K562 (cell line): ENCODE data around the gene KCNAB2. TPM values are rescaled to one million over a fixed set of nuclear protein-coding genes. Genes with fewer than 3 reads are reported as not detected.

Source experiments
- ATAC-seq: fragments of 200-7000 bp; cut with Tn5 transposase; 3 replicates; pipeline ENCODE4 v1.9.1; 2020; ENCODE audit warnings: moderate library complexity
- BruUV-seq: library from RNA; stranded (reverse); fragments of 400-500 nt; replicated peaks from 2 replicates; lab custom pipeline; 2021; lab: Mats Ljungman, UMichigan
- CTCF ChIA-PET: fragments of 300-600 bp; formaldehyde crosslinking; extraction: SDS; loops from one replicate; lab custom pipeline; 2021; ENCODE audit warnings: low intra/inter-chr PET ratio; lab: Yijun Ruan, JAX
- POLR2A ChIA-PET: fragments of 300-600, 350-650 bp; sonication (Branson Sonifier 250); formaldehyde crosslinking; extraction: SDS; loops from one replicate; lab custom pipeline; 2021; ENCODE audit warnings: antibody characterized with exemption, inconsistent platforms; lab: Yijun Ruan, JAX
- DNase-seq, 4 experiments: peaks; one replicate each; pipeline versions ENCODE4 v3.0.0 to v3.0.0-alpha.2; 2011 to 2018; ENCODE audit warnings: low spot score in 3 of 4, mixed read lengths in 3 of 4; ENCODE audit errors: extremely low read depth in 1 of 4
- FAIRE-seq: peaks from 2 replicates; lab custom pipeline; 2011; peaks lifted over from hg19 to GRCh38; lab: Jason Lieb, UNC
- H2AFZ ChIP-seq: 2 replicates; pipeline ENCODE4 v1.6.0; 2011; ENCODE audit warnings: low read depth, low read length, control low read depth, inconsistent platforms
- H3K27ac ChIP-seq: fragments of 200-600 bp; 3 replicates; pipeline ENCODE4 v1.8.0; 2011; ENCODE audit warnings: low read depth, mild to moderate bottlenecking, control low read depth, inconsistent platforms, low read length, moderate library complexity, mixed read lengths; ENCODE audit errors: extremely low read depth
- H3K27me3 ChIP-seq, 2 experiments: fragments of 300-600 bp in 1 of 2; 2 replicates in 1 of 2; 3 replicates in 1 of 2; pipeline versions ENCODE4 v1.6.0 to v1.8.0; 2011; ENCODE audit warnings: inconsistent platforms in 2 of 2, low read length in 2 of 2, mild to moderate bottlenecking in 1 of 2, mixed read lengths in 1 of 2, moderate library complexity in 1 of 2; ENCODE audit not compliant: control insufficient read depth in 2 of 2, insufficient read depth in 2 of 2
- H3K36me3 ChIP-seq: fragments of 300-600 bp; 3 replicates; pipeline ENCODE4 v1.8.0; 2011; ENCODE audit warnings: mild to moderate bottlenecking, low read length, inconsistent platforms; ENCODE audit not compliant: control insufficient read depth, insufficient read depth
- H3K4me1 ChIP-seq, 2 experiments: fragments of 200-600 bp in 1 of 2; replicated peaks in 1 of 2; 2 replicates in 1 of 2; 3 replicates in 1 of 2; pipeline versions ENCODE4 v1.5.1 to v1.8.0; 2011; ENCODE audit warnings: inconsistent platforms in 2 of 2, low read length in 2 of 2, mild to moderate bottlenecking in 1 of 2, mixed read lengths in 1 of 2, moderate library complexity in 1 of 2; ENCODE audit not compliant: control insufficient read depth in 2 of 2, insufficient read depth in 2 of 2
- H3K4me2 ChIP-seq: 2 replicates; pipeline ENCODE4 v1.6.1; 2011; ENCODE audit warnings: low read length, control low read depth, inconsistent platforms, mixed read lengths; ENCODE audit not compliant: insufficient read depth
- H3K4me3 ChIP-seq: fragments of 200-600 bp; sonication (generic), shearing (Covaris generic); 2 replicates; pipeline ENCODE4 v1.5.1; 2016; ENCODE audit warnings: control low read depth, inconsistent platforms
- H3K79me2 ChIP-seq: fragments of 200-600 bp; 3 replicates; pipeline ENCODE4 v1.8.0; 2011; ENCODE audit warnings: low read length, inconsistent platforms; ENCODE audit not compliant: control insufficient read depth, insufficient read depth
- H3K9ac ChIP-seq, 2 experiments: 2 replicates each; pipeline versions ENCODE4 v1.6.0 to v1.6.1; 2011; ENCODE audit warnings: low read depth in 2 of 2, low read length in 2 of 2, control low read depth in 1 of 2, inconsistent platforms in 1 of 2, mild to moderate bottlenecking in 1 of 2, mixed read lengths in 1 of 2; ENCODE audit not compliant: insufficient read depth in 1 of 2
- H3K9me1 ChIP-seq: one replicate; pipeline ENCODE4 v1.6.0; 2011; ENCODE audit warnings: inconsistent platforms, mild to moderate bottlenecking, low read length, moderate library complexity; ENCODE audit not compliant: control insufficient read depth, insufficient read depth
- H3K9me3 ChIP-seq: replicated peaks from 2 replicates; pipeline ENCODE4 v1.5.1; 2011; ENCODE audit warnings: low read depth, low read length, inconsistent platforms; ENCODE audit not compliant: control insufficient read depth, insufficient read depth
- H4K20me1 ChIP-seq: replicated peaks from 2 replicates; pipeline ENCODE4 v1.6.1; 2011; ENCODE audit warnings: low read length, inconsistent platforms, mixed read lengths; ENCODE audit not compliant: control insufficient read depth, insufficient read depth
- NRF1 ChIP-seq, 2 experiments: fragments of 450-650 bp; IDR thresholded peaks in 1 of 2; conservative IDR thresholded peaks in 1 of 2; 2 replicates each; pipeline ENCODE4 v1.6.1; 2014; ENCODE audit warnings: mild to moderate bottlenecking in 2 of 2
- SPI1 ChIP-seq: IDR thresholded peaks from 2 replicates; pipeline ENCODE4 v1.6.1; 2011; ENCODE audit warnings: low read depth, low read length, control low read depth, borderline replicate concordance
- XRCC5 ChIP-seq: fragments of 200-400 bp; formaldehyde crosslinking; IDR thresholded peaks from 2 replicates; pipeline ENCODE4 v1.6.1; 2017; ENCODE audit warnings: low read depth, mild to moderate bottlenecking, low read length
- ZNF589 ChIP-seq: fragments of 200-800 bp; sonication (Bioruptor generic); IDR thresholded peaks from 2 replicates; pipeline ENCODE4 v1.6.1; 2016; ENCODE audit warnings: low read depth, missing genetic modification characterization, missing compliant biosample characterization
- WGBS: fragments of 100-300 bp; shearing (Covaris generic); methylation state at CpG from one replicate; pipeline ENCODE4 v1.1.6; 2016; ENCODE audit warnings: low coverage, mixed read lengths; ENCODE audit not compliant: insufficient coverage; ENCODE audit errors: missing lambda C conversion rate; 5-methylcytosine and 5-hydroxymethylcytosine counted together
- in situ Hi-C: fragments of 300-500 bp; cut with MboI; formaldehyde crosslinking; loops from 4 replicates; pipeline ENCODE4 v1.15.0; 2018; ENCODE audit warnings: inconsistent platforms, mixed read lengths
- intact Hi-C: fragments of 100-400 bp; cut with micrococcal nuclease; formaldehyde crosslinking; loops from 2 replicates; pipeline ENCODE4 v1.14.2; 2022
- polyA plus RNA-seq, 8 experiments: library from polyadenylated mRNA; depleted of rRNA in 4 of 8; stranded (reverse) in 5 of 8; unstranded in 3 of 8; fragments of >200 nt; fragmentation: Nextera tagmentation in 2 of 8; fragmentation: Illumina TruSeq in 1 of 8; extraction: Ambion mirVana in 2 of 8; extraction: Trizol in 1 of 8; gene quantifications; 2 replicates each; pipeline versions ENCODE4 v1.2.1 to v1.2.3, GENCODE V29; 2011 to 2014; ENCODE audit warnings: inconsistent platforms in 1 of 8, missing spikeins in 1 of 8
- total RNA-seq, 7 experiments: library from RNA; depleted of rRNA in 6 of 7; stranded (reverse); fragments of >200 nt in 6 of 7; fragmentation: Illumina TruSeq in 2 of 7; extraction: Trizol in 2 of 7; gene quantifications; 2 replicates each; pipeline versions ENCODE4 v1.2.1 to v1.2.3, GENCODE V29; 2011 to 2021; ENCODE audit warnings: low replicate concordance in 1 of 7

Gene KCNAB2
- total and polyA plus RNA-seq, 9 of the 15 experiments (the other 6 are each of a cell fraction or from before 2014, with no cell fraction given): 1.8 to 15.8 (median 7.1) TPM

DNA sequence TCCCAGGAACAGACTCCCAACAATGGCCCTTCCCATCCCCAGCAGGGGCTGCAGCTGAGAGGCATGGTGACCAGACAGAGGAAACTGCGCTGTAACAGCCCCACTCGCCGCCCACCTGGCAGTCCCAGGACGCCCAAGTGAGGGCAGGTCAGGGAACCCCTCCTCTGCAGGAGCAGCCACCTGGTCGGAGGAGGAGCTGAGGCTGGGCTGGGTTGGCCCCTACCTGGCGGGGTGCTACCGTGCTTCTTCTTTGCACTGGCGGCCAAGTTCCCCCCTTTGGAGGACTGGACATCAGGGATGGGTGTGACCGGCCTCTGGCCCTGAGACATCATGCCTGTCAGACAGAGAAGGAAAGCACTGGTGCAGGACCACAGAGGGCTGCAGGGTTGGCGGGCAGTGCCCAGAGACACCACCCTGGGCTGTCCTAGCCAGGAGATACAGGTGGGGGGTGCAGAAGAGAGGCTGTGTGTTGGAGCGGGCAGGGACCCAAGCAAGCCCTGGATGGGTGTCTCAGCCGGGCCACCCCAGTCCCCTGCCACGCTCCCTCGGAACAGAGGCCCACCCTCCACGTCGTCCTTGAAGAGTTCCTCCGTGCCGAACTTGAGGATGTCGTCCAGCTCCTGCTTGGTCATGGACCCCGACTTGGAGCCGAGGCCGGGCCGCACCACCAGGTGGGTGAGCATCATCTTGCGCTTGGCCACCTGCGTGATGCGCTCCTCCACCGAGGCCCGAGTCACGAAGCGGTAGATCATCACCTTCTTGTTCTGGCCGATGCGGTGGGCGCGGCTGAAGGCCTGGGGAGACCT lies 82.8 kb downstream of the KCNAB2 start:
- POLR2A ChIA-PET: interaction anchor here (0.7 to 0.9 kb wide), 2 partner anchors 72 to 1303 kb away, joined by 3 read pairs; no protein-coding TSS in a partner anchor
- H3K9me3 ChIP-seq: peaks cover 7% of the 10 kb centered on the region; the same call in 1 of the 2 replicates
- no peak for ATAC-seq
- in situ Hi-C loops: no loop called here
- peak; percentile 2 to 11 for TF ChIP-seq NRF1 (conservative IDR thresholded peaks at IDR 0.05 in 1 of 2, IDR thresholded peaks at IDR 0.05 in 1 of 2)
- TF ChIP-seq ZNF589 (CRISPR knock-in tag): no peak
- no TSS peak for BruUV-seq
- WGBS: 27% methylated on average over 31 of the region's 34 CpGs
- CTCF ChIA-PET: no interaction called here
- H3K4me1 ChIP-seq: peaks cover 0 to 45% of the 10 kb centered on the region in 2 experiments; a peak in 3 of 5 replicates
- peaks cover 5% of the 10 kb centered on the region; the same call in 1 of the 2 replicates for H4K20me1 ChIP-seq
- peak overlapping the region in 1 of 2 experiments; percentile 30; a peak in 2 of 4 replicates for H3K9ac ChIP-seq
- H3K79me2 ChIP-seq: no peaks in the 10 kb centered on the region
- peak overlapping the region; percentile 77 for H3K4me2 ChIP-seq
- intact Hi-C loops: no loop called here
- DNase-seq: no peak
- no peaks in the 10 kb centered on the region for H3K36me3 ChIP-seq
- no peak overlapping the region for H3K4me3 ChIP-seq
- no peak overlapping the region for H3K27ac ChIP-seq
- H3K9me1 ChIP-seq: peaks cover 3% of the 10 kb centered on the region
- H2AFZ ChIP-seq: peak overlapping the region; percentile 96
- FAIRE-seq: no peak
- H3K27me3 ChIP-seq: peaks cover 23 to 66% of the 10 kb centered on the region in 2 experiments; a peak in 4 of 5 replicates

DNA sequence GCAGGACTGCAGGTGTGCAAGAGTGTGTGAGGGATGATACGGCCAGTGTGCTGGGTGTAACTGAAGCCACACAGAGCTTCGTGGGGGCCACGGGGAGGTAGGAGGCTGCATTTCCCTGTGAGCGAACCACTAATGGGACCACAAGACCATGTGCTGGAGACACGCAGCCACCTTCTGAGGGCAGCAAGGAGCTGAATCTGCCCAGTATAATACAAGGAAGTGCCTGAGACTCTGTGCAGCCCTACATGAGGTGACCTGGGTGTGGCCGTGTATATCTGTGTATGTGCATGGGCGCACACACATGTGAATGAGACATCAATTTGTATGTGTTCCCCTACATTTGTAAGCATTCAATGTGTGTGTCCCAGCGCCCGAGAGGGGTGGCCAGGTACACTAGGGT lies 83.6 kb downstream of the KCNAB2 start:
- CTCF ChIA-PET: interaction anchor here (0.6 kb wide), 1 partner anchor 184 kb away, joined by 5 read pairs; no protein-coding TSS in a partner anchor
- POLR2A ChIA-PET: interaction anchor here (0.7 kb wide), 1 partner anchor 1302 kb away, joined by 3 read pairs; no protein-coding TSS in a partner anchor
- H3K27ac ChIP-seq: no peak overlapping the region

More for the DNA sequence above, 83.6 kb downstream of the KCNAB2 start:
- no peak for DNase-seq
- H3K4me1 ChIP-seq: peaks cover 0 to 43% of the 10 kb centered on the region in 2 experiments; a peak in 3 of 5 replicates
- H3K4me3 ChIP-seq: no peak overlapping the region
- no peak overlapping the region for H3K9ac ChIP-seq
- no TSS peak for BruUV-seq
- peaks cover 7% of the 10 kb centered on the region; the same call in 1 of the 2 replicates for H3K9me3 ChIP-seq
- H3K27me3 ChIP-seq: peaks cover 30 to 74% of the 10 kb centered on the region in 2 experiments; a peak in 4 of 5 replicates
- no peak for ATAC-seq
- no peaks in the 10 kb centered on the region for H3K79me2 ChIP-seq
- TF ChIP-seq XRCC5 (no peak), SPI1 (0 out of 2 replicates have a peak, but pooled peaks have one; percentile 22)
- H3K9me1 ChIP-seq: peaks cover 3% of the 10 kb centered on the region
- peak; percentile 59 for FAIRE-seq
- 4% methylated on average over 9 of the region's 9 CpGs for WGBS
- no peak overlapping the region for H3K4me2 ChIP-seq
- no peaks in the 10 kb centered on the region for H3K36me3 ChIP-seq
- peaks cover 5% of the 10 kb centered on the region; the same call in 1 of the 2 replicates for H4K20me1 ChIP-seq
- intact Hi-C loops (no loop called here), in situ Hi-C loops (no loop called here)
- no peak overlapping the region for H2AFZ ChIP-seq
